A204.1 (cell line): ENCODE data around the gene VGLL1.

Experiments used
- FAIRE-seq: peaks from 2 replicates; lab custom pipeline; 2012; peaks lifted over from hg19 to GRCh38; lab: Jason Lieb, UNC

Gene VGLL1

GRCh38 chrX:136531951-136532350 is at the start of gene VGLL1:
VGLL1 (plus strand) TSS chrX:136532215; CDS start chrX:136536021, 3,806 bp downstream.
- no peak for FAIRE-seq

GRCh38 chrX:136487647-136488046 is 44.4 kb upstream of the VGLL1 start, which contains the start of gene BRS3:
BRS3 (plus strand) TSS chrX:136487947; CDS start chrX:136488115, 168 bp downstream.
- FAIRE-seq, result no peak

GRCh38 chrX:136488706-136489105 is 43.3 kb upstream of the VGLL1 start:
- no peak for FAIRE-seq

- FAIRE-seq, result no peak
These were observed 40.2 kb upstream of the VGLL1 start for GRCh38 chrX:136491832-136492231.

GRCh38 chrX:136493011-136493410 is 39.0 kb upstream of the VGLL1 start:
- no peak for FAIRE-seq

GRCh38 chrX:136495043-136495442 is 37.0 kb upstream of the VGLL1 start:
- FAIRE-seq, result no peak

GRCh38 chrX:136496186-136496763 is 35.7 kb upstream of the VGLL1 start:
- no peak for FAIRE-seq

GRCh38 chrX:136496764-136497555 is 35.1 kb upstream of the VGLL1 start:
- FAIRE-seq, result no peak

GRCh38 chrX:136497556-136498052 is 34.4 kb upstream of the VGLL1 start, which contains the start of gene HTATSF1:
HTATSF1 (plus strand) TSS chrX:136497592; CDS start chrX:136497685, 93 bp downstream.
- no peak for FAIRE-seq

GRCh38 chrX:136519069-136519468 is 12.9 kb upstream of the VGLL1 start:
- no peak for FAIRE-seq

- no peak for FAIRE-seq
These were observed 8.2 kb upstream of the VGLL1 start for GRCh38 chrX:136523770-136524169.

GRCh38 chrX:136525738-136526606 is 6.0 kb upstream of the VGLL1 start:
- no peak for FAIRE-seq

GRCh38 chrX:136528645-136529315 is 3.2 kb upstream of the VGLL1 start:
- no peak for FAIRE-seq

GRCh38 chrX:136529795-136530194 is 2.2 kb upstream of the VGLL1 start:
- FAIRE-seq, result no peak

GRCh38 chrX:136534131-136534530 is 2.1 kb downstream of the VGLL1 start:
- FAIRE-seq, result no peak

GRCh38 chrX:136538811-136539210 is 6.8 kb downstream of the VGLL1 start:
- no peak for FAIRE-seq

GRCh38 chrX:136540226-136540625 is 8.2 kb downstream of the VGLL1 start:
- FAIRE-seq, result no peak

- FAIRE-seq, result no peak
These were observed 9.3 kb downstream of the VGLL1 start for GRCh38 chrX:136541294-136541693.

GRCh38 chrX:136542281-136542680 is 10.3 kb downstream of the VGLL1 start:
- no peak for FAIRE-seq

- no peak for FAIRE-seq
These were observed 14.4 kb downstream of the VGLL1 start for GRCh38 chrX:136546371-136546781.

GRCh38 chrX:136549226-136549625 is 17.2 kb downstream of the VGLL1 start:
- no peak for FAIRE-seq

GRCh38 chrX:136551410-136551809 is 19.4 kb downstream of the VGLL1 start:
- no peak for FAIRE-seq
